ENCODE results near the gene ADAM10.

Gene ADAM10

DNA sequence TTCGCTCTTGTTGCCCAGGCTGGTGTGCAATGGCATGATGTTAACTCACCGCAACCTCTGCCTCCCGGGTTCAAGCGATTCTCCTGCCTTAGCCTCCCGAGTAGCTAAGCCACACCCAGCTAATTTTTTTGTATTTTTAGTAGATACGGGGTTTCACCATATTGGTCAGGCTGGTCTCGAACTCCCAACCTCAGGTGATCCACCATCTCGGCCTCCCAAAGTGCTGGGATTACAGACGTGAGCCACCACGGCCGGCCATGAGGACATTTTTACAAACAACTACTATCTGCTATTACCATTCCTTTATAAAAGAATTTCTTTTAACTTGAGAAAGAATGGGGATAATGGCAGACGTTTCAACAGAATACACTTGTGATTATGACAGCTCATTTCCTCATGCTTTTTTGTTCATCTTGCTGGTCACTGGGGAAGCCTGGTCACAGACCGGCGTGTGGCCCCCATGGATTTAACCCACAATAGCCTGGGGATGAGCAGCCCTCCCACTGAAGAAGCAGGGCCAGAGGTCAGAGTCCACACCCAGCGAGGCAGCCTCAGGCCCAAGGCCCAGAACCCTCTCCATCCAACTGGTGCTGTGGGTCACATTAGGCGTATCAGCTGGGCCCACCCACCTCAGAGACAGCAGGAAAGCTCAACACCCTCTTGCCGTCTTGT lies 205.7 kb downstream of the ADAM10 start:
- Histone ChIP-seq H3K79me2 (ENCODE audit: control insufficient read depth, insufficient read depth, low read length, poor library complexity) (peaks cover 8% of the 10 kb centered on the region), H3K4me1 (ENCODE audit: control insufficient read depth in 1 of 2, insufficient read depth in 2 of 2, low read length in 2 of 2) (peaks cover 16 to 31% of the 10 kb centered on the region in 2 experiments), H3K4ac (ENCODE audit: low read depth, low read length) (no peak overlapping the region), H4K12ac (ENCODE audit: low read depth, low read length) (no peak overlapping the region), H3K27me3 (ENCODE audit: insufficient read depth, low read length) (no peaks in the 10 kb centered on the region), H3K79me1 (ENCODE audit: low read length) (peaks cover 29% of the 10 kb centered on the region), H2AFZ (ENCODE audit: insufficient read depth, low read length, poor library complexity) (no peak overlapping the region), H3K4me3 (ENCODE audit: low read depth, low read length) (no peak overlapping the region), H2BK120ac (ENCODE audit: insufficient read depth, low read length, poor library complexity) (no peak overlapping the region), H3K27ac (ENCODE audit: low read depth, low read length) (no peak overlapping the region), H3K14ac (ENCODE audit: low read length) (no peak overlapping the region), H2BK12ac (ENCODE audit: low read length) (no peak overlapping the region), H4K91ac (ENCODE audit: low read depth, low read length) (no peak overlapping the region), H3K36me3 (ENCODE audit: control insufficient read depth in 1 of 2, insufficient read depth in 2 of 2, low read length in 2 of 2) (no peaks in the 10 kb centered on the region), H3K23ac (ENCODE audit: low read length) (no peak overlapping the region), H2BK5ac (ENCODE audit: low read depth, low read length, poor library complexity) (no peak overlapping the region), H3K18ac (ENCODE audit: low read length) (no peak overlapping the region), H2AK5ac (ENCODE audit: low read length) (no peak overlapping the region), H4K8ac (ENCODE audit: low read depth, low read length) (no peak overlapping the region), H3K4me2 (ENCODE audit: low read length) (no peak overlapping the region), H3K9me3 (ENCODE audit: insufficient read depth, low read depth, low read length) (no peaks in the 10 kb centered on the region), H3K9ac (ENCODE audit: low read length) (no peak overlapping the region)
- peak; percentile 76 to 85 for DNase-seq
- no CpG with 5 or more reads among the region's 17 CpGs for WGBS (ENCODE audit: extremely low coverage, insufficient coverage, insufficient read length)

DNA sequence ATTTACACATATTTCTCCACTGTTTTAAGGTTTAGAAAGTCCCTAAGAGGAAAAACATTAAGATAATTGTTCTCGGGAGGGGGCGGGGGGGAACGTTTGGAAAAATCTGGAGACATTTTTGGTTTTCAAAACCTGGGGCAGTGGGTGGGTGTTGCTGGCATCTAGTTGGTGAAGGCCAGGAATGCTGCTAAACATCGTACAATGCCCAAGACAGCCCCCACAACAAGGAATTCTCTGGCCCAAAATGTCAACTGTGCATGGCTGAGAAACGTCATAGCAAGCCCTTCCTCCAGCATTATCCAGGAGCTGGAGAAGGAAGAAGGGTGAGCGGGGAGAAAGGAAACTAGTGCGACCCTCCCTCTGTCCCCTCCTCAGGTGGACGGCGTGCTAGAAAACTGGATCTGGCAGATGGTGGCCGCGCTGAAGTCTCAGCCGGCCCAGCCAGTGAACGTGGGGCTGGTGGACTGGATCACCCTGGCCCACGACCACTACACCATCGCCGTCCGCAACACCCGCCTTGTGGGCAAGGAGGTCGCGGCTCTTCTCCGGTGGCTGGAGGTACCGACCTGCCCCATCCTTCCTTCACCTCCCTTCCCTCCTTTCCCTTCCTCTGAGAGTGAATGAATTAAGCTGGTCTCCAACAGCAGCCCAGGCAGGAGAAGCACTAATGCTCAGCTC lies 208.0 kb downstream of the ADAM10 start:
- no peaks in the 10 kb centered on the region for H3K27me3 ChIP-seq (ENCODE audit: insufficient read depth, low read length)
- H3K27ac ChIP-seq (ENCODE audit: low read depth, low read length): no peak overlapping the region
- H2BK120ac ChIP-seq (ENCODE audit: insufficient read depth, low read length, poor library complexity): peak overlapping the region; percentile 15
- no peak for DNase-seq
- peak overlapping the region; percentile 15 for H2AK5ac ChIP-seq (ENCODE audit: low read length)
- H4K91ac ChIP-seq (ENCODE audit: low read depth, low read length): no peak overlapping the region
- H2BK5ac ChIP-seq (ENCODE audit: low read depth, low read length, poor library complexity): no peak overlapping the region
- WGBS (ENCODE audit: extremely low coverage, insufficient coverage, insufficient read length): no CpG with 5 or more reads among the region's 22 CpGs
- no peaks in the 10 kb centered on the region for H3K9me3 ChIP-seq (ENCODE audit: insufficient read depth, low read depth, low read length)
- no peak overlapping the region for H4K8ac ChIP-seq (ENCODE audit: low read depth, low read length)
- H3K4me3 ChIP-seq (ENCODE audit: low read depth, low read length): no peak overlapping the region
- no peak overlapping the region for H4K12ac ChIP-seq (ENCODE audit: low read depth, low read length)
- H3K4ac ChIP-seq (ENCODE audit: low read depth, low read length): no peak overlapping the region
- H3K4me2 ChIP-seq (ENCODE audit: low read length): no peak overlapping the region
- no peak overlapping the region for H3K9ac ChIP-seq (ENCODE audit: low read length)
- H3K4me1 ChIP-seq (ENCODE audit: control insufficient read depth in 1 of 2, insufficient read depth in 2 of 2, low read length in 2 of 2): peaks cover 0 to 13% of the 10 kb centered on the region in 2 experiments
- H3K79me1 ChIP-seq (ENCODE audit: low read length): peaks cover 10% of the 10 kb centered on the region
- no peaks in the 10 kb centered on the region for H3K79me2 ChIP-seq (ENCODE audit: control insufficient read depth, insufficient read depth, low read length, poor library complexity)
- H3K18ac ChIP-seq (ENCODE audit: low read length): no peak overlapping the region
- no peak overlapping the region for H2AFZ ChIP-seq (ENCODE audit: insufficient read depth, low read length, poor library complexity)
- H3K23ac ChIP-seq (ENCODE audit: low read length): no peak overlapping the region
- H3K36me3 ChIP-seq (ENCODE audit: control insufficient read depth in 1 of 2, insufficient read depth in 2 of 2, low read length in 2 of 2): no peaks in the 10 kb centered on the region
- H2BK12ac ChIP-seq (ENCODE audit: low read length): peak overlapping the region; percentile 67
- H3K14ac ChIP-seq (ENCODE audit: low read length): peak overlapping the region; percentile 10

GRCh38 chr15:58539548-58539947 lies 210.0 kb downstream of the ADAM10 start:
- Histone ChIP-seq H3K4me3 (ENCODE audit: low read depth, low read length) (no peak overlapping the region), H3K9me3 (ENCODE audit: insufficient read depth, low read depth, low read length) (no peaks in the 10 kb centered on the region), H3K79me1 (ENCODE audit: low read length) (peaks cover 6% of the 10 kb centered on the region), H4K12ac (ENCODE audit: low read depth, low read length) (no peak overlapping the region), H2BK12ac (ENCODE audit: low read length) (no peak overlapping the region), H3K23ac (ENCODE audit: low read length) (no peak overlapping the region), H3K4ac (ENCODE audit: low read depth, low read length) (no peak overlapping the region), H4K8ac (ENCODE audit: low read depth, low read length) (no peak overlapping the region), H3K27me3 (ENCODE audit: insufficient read depth, low read length) (no peaks in the 10 kb centered on the region), H3K4me2 (ENCODE audit: low read length) (no peak overlapping the region), H4K91ac (ENCODE audit: low read depth, low read length) (no peak overlapping the region), H3K4me1 (ENCODE audit: control insufficient read depth in 1 of 2, insufficient read depth in 2 of 2, low read length in 2 of 2) (peaks cover 0 to 7% of the 10 kb centered on the region in 2 experiments), H3K36me3 (ENCODE audit: control insufficient read depth in 1 of 2, insufficient read depth in 2 of 2, low read length in 2 of 2) (no peaks in the 10 kb centered on the region), H3K9ac (ENCODE audit: low read length) (no peak overlapping the region), H3K79me2 (ENCODE audit: control insufficient read depth, insufficient read depth, low read length, poor library complexity) (no peaks in the 10 kb centered on the region), H3K14ac (ENCODE audit: low read length) (no peak overlapping the region), H2AK5ac (ENCODE audit: low read length) (no peak overlapping the region), H2BK120ac (ENCODE audit: insufficient read depth, low read length, poor library complexity) (no peak overlapping the region), H2AFZ (ENCODE audit: insufficient read depth, low read length, poor library complexity) (no peak overlapping the region), H3K27ac (ENCODE audit: low read depth, low read length) (no peak overlapping the region), H3K18ac (ENCODE audit: low read length) (no peak overlapping the region), H2BK5ac (ENCODE audit: low read depth, low read length, poor library complexity) (no peak overlapping the region)
- no peak for DNase-seq
- WGBS (ENCODE audit: extremely low coverage, insufficient coverage, insufficient read length): no CpG with 5 or more reads among the region's 1 CpG

DNA sequence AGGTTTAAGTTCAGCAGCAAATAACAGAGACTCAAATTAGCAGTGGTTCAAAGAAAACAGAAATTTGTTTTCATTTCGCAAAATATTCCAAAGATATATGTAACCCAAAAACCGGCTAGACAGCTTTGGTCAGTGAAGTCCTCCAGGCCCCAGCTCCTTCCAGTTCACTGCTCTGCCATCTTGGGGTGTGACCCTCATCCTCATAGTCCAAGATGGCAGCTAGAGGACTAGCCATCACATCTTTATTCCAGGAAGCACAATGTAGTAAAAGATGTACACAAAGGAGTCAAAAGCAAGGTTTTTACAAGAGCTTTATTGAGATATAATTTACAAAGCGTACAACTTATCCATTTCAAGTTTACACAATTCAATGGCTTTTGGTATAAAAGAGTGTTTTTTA lies 210.6 kb downstream of the ADAM10 start:
- Histone ChIP-seq H2BK120ac (ENCODE audit: insufficient read depth, low read length, poor library complexity) (no peak overlapping the region), H2AK5ac (ENCODE audit: low read length) (no peak overlapping the region), H3K4me3 (ENCODE audit: low read depth, low read length) (no peak overlapping the region), H3K79me2 (ENCODE audit: control insufficient read depth, insufficient read depth, low read length, poor library complexity) (no peaks in the 10 kb centered on the region), H3K9ac (ENCODE audit: low read length) (no peak overlapping the region), H3K14ac (ENCODE audit: low read length) (no peak overlapping the region), H3K27ac (ENCODE audit: low read depth, low read length) (no peak overlapping the region), H2BK5ac (ENCODE audit: low read depth, low read length, poor library complexity) (no peak overlapping the region), H2AFZ (ENCODE audit: insufficient read depth, low read length, poor library complexity) (no peak overlapping the region), H3K4me2 (ENCODE audit: low read length) (no peak overlapping the region), H4K91ac (ENCODE audit: low read depth, low read length) (no peak overlapping the region), H3K79me1 (ENCODE audit: low read length) (peaks cover 6% of the 10 kb centered on the region), H3K23ac (ENCODE audit: low read length) (no peak overlapping the region), H3K9me3 (ENCODE audit: insufficient read depth, low read depth, low read length) (no peaks in the 10 kb centered on the region), H4K8ac (ENCODE audit: low read depth, low read length) (no peak overlapping the region), H3K4ac (ENCODE audit: low read depth, low read length) (no peak overlapping the region), H2BK12ac (ENCODE audit: low read length) (no peak overlapping the region), H3K4me1 (ENCODE audit: control insufficient read depth in 1 of 2, insufficient read depth in 2 of 2, low read length in 2 of 2) (peaks cover 0 to 7% of the 10 kb centered on the region in 2 experiments), H3K27me3 (ENCODE audit: insufficient read depth, low read length) (no peaks in the 10 kb centered on the region), H3K18ac (ENCODE audit: low read length) (no peak overlapping the region), H3K36me3 (ENCODE audit: control insufficient read depth in 1 of 2, insufficient read depth in 2 of 2, low read length in 2 of 2) (no peaks in the 10 kb centered on the region), H4K12ac (ENCODE audit: low read depth, low read length) (no peak overlapping the region)
- peak in 1 of 2 donors; percentile 34 for DNase-seq
- WGBS (ENCODE audit: extremely low coverage, insufficient coverage, insufficient read length): no CpG with 5 or more reads among the region's 3 CpGs

Measured in trophoblast cell (in vitro differentiated cells and primary cell).